ENCODE results near the gene CRYAB.
"Not testable (repeated sequence)": the region's sequence is repeated elsewhere in the genome, so short reads cannot be mapped to it uniquely, and the experiment has no call there.

The CRYAB gene

DNA sequence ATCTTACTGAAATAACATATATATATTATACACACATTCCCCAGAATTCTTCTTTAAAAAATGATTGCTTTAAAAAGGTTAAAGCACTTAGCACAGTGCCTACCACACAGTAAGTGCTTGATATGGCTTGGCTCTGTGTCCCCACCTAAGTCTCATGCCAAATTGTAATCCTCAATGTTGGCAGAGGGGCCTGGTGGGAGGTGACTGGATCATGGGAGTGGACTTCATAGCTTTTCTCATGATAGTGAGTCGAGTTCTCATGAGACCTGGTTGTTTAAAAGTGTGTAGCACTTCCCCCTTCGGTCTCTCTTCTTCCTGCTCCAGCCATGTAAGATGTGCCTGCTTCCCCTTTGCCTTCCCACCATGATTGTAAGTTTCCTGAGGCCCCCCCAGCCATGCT is 6.2 kb downstream of the CRYAB start:
- no peak for DNase-seq

- DNase-seq: no peak
Measured at GRCh38 chr11:111886844-111887243, 24.7 kb downstream of the CRYAB start.

- no peak for DNase-seq
Measured at GRCh38 chr11:111886032-111886431, 25.5 kb downstream of the CRYAB start.

DNA sequence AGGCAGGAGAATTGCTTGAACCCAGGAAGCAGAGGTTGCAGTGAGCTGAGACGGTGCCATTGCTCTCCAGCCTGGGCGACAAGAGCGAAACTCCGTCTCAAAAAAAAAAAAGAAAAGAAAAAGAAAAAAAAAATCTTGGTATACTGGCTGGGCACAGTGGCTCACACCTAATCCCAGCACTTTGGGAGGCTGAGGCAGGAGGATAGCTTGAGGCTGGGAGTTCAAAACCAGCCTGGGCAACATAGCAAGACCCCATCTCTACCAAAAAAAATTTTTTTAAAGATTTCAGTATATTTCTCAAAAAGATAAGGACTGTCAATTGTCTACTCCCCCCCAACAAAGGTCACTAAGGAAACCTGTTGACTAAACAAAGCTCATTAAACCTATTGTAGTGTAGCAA is 26.5 kb downstream of the CRYAB start:
- not testable (repeated sequence) for DNase-seq

- DNase-seq: no peak
Measured at GRCh38 chr11:111882202-111882601, 29.4 kb downstream of the CRYAB start.

- DNase-seq: no peak
Measured at GRCh38 chr11:111879637-111879960, 32.0 kb downstream of the CRYAB start.

GRCh38 chr11:111878849-111879636 is 32.5 kb downstream of the CRYAB start, which contains the start of the genes CFAP68 and FDXACB1:
Gene CFAP68, plus strand, starts transcription at chr11:111879541. Its CDS starts 20 bp downstream, at chr11:111879561.
Gene FDXACB1, minus strand, starts transcription at chr11:111879165. Its CDS starts 33 bp downstream, at chr11:111879132.
- DNase-seq: peak; percentile 78

DNA sequence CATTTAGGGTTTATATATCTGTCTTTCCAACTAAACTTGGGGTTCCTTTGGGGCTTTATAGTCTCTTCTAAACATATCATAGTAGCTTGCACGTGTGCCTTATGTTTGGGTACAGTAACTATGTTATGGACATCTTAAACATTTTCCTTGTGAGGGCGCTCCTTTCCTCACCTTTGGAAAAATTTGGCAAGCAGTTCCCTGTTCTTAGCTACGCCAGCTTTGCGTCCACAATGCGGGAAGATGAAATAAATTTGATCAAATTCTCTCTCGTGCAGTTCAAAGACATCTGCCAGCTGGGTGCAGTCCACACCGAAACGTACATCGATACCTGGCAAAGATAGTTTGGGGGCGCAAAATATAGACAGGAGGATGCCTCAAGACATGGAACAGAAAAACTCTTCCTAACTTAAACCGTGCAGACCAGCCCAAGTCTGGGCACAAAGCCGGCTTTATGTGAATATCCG is 33.2 kb downstream of the CRYAB start:
- DNase-seq: no peak

- no peak for DNase-seq
Measured at GRCh38 chr11:111871693-111872161, 39.8 kb downstream of the CRYAB start.

DNA sequence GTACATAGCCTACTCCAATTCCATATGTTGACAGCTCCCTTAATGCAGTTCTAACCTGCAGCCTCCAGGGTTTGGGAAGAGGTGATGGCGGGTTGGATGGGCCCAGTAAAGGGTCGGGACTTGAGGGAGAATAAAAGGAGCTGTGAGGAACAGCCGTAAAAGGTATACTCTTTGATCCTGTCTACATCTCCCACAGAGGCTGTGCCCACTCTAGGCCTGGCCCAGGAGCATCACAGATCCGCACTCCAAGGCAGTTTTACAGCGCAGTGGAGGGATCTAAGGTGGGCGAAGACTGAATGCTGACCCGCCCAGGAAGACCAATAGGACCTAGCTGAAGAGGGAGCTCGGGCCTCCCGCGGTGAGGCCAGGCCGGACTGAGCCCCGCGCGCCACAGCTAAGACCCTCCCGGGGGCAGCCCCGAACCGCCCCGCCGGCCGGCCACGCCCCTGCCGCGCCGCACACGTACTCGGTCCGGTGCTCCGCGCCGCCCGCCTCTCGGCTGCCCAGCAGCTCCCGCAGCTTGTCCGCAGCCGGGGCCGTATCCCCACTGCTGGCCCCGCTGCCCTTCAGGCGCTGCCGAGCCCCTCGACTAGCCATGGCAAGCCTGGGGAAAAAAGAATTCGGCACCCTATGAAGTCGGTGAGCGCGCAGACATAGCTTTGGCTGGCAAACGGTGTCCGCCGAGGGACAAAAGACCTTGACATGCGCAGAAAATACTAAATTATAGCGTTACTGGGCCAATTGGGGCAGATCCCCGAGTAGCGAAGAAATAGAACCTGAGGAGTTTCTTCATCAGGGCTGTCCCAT is 40.5 kb downstream of the CRYAB start, which contains the start of gene ALG9:
Gene ALG9, minus strand, starts transcription at position 696 of the 807 bp plus-strand sequence. Its CDS starts 99 bp downstream, at position 597.
- no peak for DNase-seq

GRCh38 chr11:111870522-111870885 is 41.1 kb downstream of the CRYAB start:
- DNase-seq: no peak

DNA sequence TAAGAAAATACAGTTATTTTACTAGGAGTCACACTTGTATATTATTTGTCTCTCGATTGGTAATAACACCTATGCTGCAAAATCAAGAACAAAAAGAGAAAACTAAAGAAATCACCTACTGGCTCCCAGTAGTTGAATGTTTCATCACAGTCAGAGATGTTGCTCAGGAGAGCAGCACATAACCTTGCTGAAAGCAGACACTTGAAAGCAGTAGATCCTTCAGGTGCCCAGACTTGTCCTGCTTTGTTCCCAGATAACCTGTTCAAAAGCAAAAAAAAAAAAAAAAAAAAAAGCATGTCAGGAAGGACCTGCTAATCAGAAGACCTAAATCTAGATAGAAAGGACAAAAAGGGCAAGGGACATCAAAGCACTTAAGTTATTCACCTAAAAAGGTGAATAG is 41.5 kb downstream of the CRYAB start:
- DNase-seq: no peak

- DNase-seq: no peak
Measured at GRCh38 chr11:111860257-111860656, 51.3 kb downstream of the CRYAB start.

All from SIG-M5 (cell line).